Measurements from ENCODE around the gene TPSB2. TPM values are rescaled to one million over a fixed set of nuclear protein-coding genes. Genes with fewer than 3 reads are reported as not detected.
"Not testable (repeated sequence)": the region's sequence is repeated elsewhere in the genome, so short reads cannot be mapped to it uniquely, and the experiment has no call there.

TPSB2 gene
- total and polyA plus RNA-seq, 9 of the 15 experiments (the other 6 are each of a cell fraction or from before 2014, with no cell fraction given), result 0.18 TPM; not detected in 8

GRCh38 chr16:1240436-1240835 is 10.5 kb upstream of the TPSB2 start, which contains the start of gene TPSAB1:
TSS of gene TPSAB1 (plus strand) at chr16:1240705. CDS start at chr16:1240939, 234 bp downstream.
- DNase-seq (ENCODE audit: extremely low read depth in 1 of 4, low spot score in 3 of 4); in situ Hi-C loops (cut with MboI); POLR2A ChIA-PET; H3K9me3 ChIP-seq (replicated peaks; ENCODE audit: control insufficient read depth, insufficient read depth, low read depth, low read length); BruUV-seq (replicated peaks); CTCF ChIA-PET (ENCODE audit: low intra/inter-chr PET ratio); FAIRE-seq; H3K36me3 ChIP-seq (ENCODE audit: control insufficient read depth, insufficient read depth, low read length); ATAC-seq; H3K4me2 ChIP-seq (ENCODE audit: insufficient read depth, low read length); H3K4me3 ChIP-seq; H4K20me1 ChIP-seq (replicated peaks; ENCODE audit: control insufficient read depth, insufficient read depth, low read length); H3K79me2 ChIP-seq (ENCODE audit: control insufficient read depth, insufficient read depth, low read length); H3K9me1 ChIP-seq (ENCODE audit: control insufficient read depth, insufficient read depth, low read length); H3K9ac ChIP-seq (ENCODE audit: insufficient read depth in 1 of 2, low read depth in 2 of 2, low read length in 2 of 2); H3K27ac ChIP-seq (ENCODE audit: extremely low read depth, low read depth, low read length); intact Hi-C loops (cut with micrococcal nuclease); H2AFZ ChIP-seq (ENCODE audit: low read depth, low read length): not testable (repeated sequence)
- Histone ChIP-seq H3K27me3 (ENCODE audit: control insufficient read depth in 2 of 2, insufficient read depth in 2 of 2, low read length in 2 of 2) (peaks cover 3 to 11% of the 10 kb centered on the region in 2 experiments; a peak in 3 of 5 replicates), H3K4me1 (replicated peaks in 1 of 2; ENCODE audit: control insufficient read depth in 2 of 2, insufficient read depth in 2 of 2, low read length in 2 of 2) (peaks cover 0 to 19% of the 10 kb centered on the region in 2 experiments; a peak in 2 of 5 replicates)
- peak; percentile 13; the same call in 1 of the 2 replicates for TF ChIP-seq VEZF1 (CRISPR knock-in tag; IDR thresholded peaks at IDR 0.05)
- WGBS (ENCODE audit: insufficient coverage, low coverage, missing lambda C conversion rate), result 6% methylated on average over 3 of the region's 12 CpGs

DNA sequence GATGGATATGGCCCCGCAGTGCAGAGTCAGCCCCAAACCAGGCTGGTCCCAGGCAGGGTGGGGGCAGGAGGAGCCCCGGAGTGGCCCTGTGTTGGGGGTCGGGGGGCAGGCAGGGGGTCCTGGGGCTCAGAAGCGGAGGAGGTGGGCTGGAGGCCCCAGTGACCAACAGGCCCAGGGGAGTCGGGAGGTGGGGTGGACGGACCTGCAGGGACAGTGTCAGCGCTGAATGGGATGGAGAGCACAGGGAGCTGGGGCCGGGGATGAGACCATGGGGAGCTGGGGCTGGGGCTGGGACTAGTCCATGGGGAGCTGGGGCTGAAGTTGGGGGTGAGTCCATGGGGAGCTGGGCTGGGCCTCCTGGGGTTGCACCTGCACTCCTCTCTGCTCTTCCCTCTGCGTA is 9.6 kb upstream of the TPSB2 start:
- H3K4me2 ChIP-seq (ENCODE audit: insufficient read depth, low read length); H2AFZ ChIP-seq (ENCODE audit: low read depth, low read length); in situ Hi-C loops (cut with MboI); DNase-seq (ENCODE audit: extremely low read depth in 1 of 4, low spot score in 3 of 4); FAIRE-seq; H3K36me3 ChIP-seq (ENCODE audit: control insufficient read depth, insufficient read depth, low read length); ATAC-seq; CTCF ChIA-PET (ENCODE audit: low intra/inter-chr PET ratio); H3K9me1 ChIP-seq (ENCODE audit: control insufficient read depth, insufficient read depth, low read length); H3K79me2 ChIP-seq (ENCODE audit: control insufficient read depth, insufficient read depth, low read length); intact Hi-C loops (cut with micrococcal nuclease); POLR2A ChIA-PET; H4K20me1 ChIP-seq (replicated peaks; ENCODE audit: control insufficient read depth, insufficient read depth, low read length); H3K9me3 ChIP-seq (replicated peaks; ENCODE audit: control insufficient read depth, insufficient read depth, low read depth, low read length); H3K9ac ChIP-seq (ENCODE audit: insufficient read depth in 1 of 2, low read depth in 2 of 2, low read length in 2 of 2); H3K4me3 ChIP-seq; BruUV-seq (replicated peaks); H3K27ac ChIP-seq (ENCODE audit: extremely low read depth, low read depth, low read length); H3K27me3 ChIP-seq (ENCODE audit: control insufficient read depth in 2 of 2, insufficient read depth in 2 of 2, low read length in 2 of 2): not testable (repeated sequence)
- peaks cover 0 to 11% of the 10 kb centered on the region in 2 experiments; a peak in 1 of 5 replicates for H3K4me1 ChIP-seq (replicated peaks in 1 of 2; ENCODE audit: control insufficient read depth in 2 of 2, insufficient read depth in 2 of 2, low read length in 2 of 2)
- 0% methylated on average over 3 of the region's 9 CpGs for whole genome bisulfite sequencing (ENCODE audit: insufficient coverage, low coverage, missing lambda C conversion rate)

All from K562 (cell line).